NCI-H82 (cell line): Measurements from ENCODE around the gene PRR15L.
A peak's percentile ranks its signal among the peaks of the same experiment; 100 is the strongest.
"Not testable (repeated sequence)": the region's sequence is repeated elsewhere in the genome, so short reads cannot be mapped to it uniquely, and the experiment has no call there.

ENCODE experiments used
- DNase-seq: peaks from one replicate; lab custom pipeline; 2025; lab: John Stamatoyannopoulos, UW

PRR15L gene

GRCh38 chr17:47935468-47935867 is 22.2 kb downstream of the PRR15L start:
- DNase-seq = not testable (repeated sequence)

- DNase-seq = no peak
Measured at GRCh38 chr17:47934856-47935255, 22.8 kb downstream of the PRR15L start.

- DNase-seq = no peak
Measured at GRCh38 chr17:47931848-47932247, 25.8 kb downstream of the PRR15L start.

GRCh38 chr17:47929218-47930000 is 28.3 kb downstream of the PRR15L start:
- peak; percentile 80 for DNase-seq

GRCh38 chr17:47928415-47928814 is 29.3 kb downstream of the PRR15L start:
- DNase-seq = no peak

- no peak for DNase-seq
Measured at GRCh38 chr17:47927821-47928400, 29.8 kb downstream of the PRR15L start.

GRCh38 chr17:47925678-47925988 is 32.0 kb downstream of the PRR15L start:
- no peak for DNase-seq

GRCh38 chr17:47924785-47925677 is 32.7 kb downstream of the PRR15L start:
- no peak for DNase-seq

GRCh38 chr17:47919889-47920288 is 37.8 kb downstream of the PRR15L start:
- not testable (repeated sequence) for DNase-seq

GRCh38 chr17:47918991-47919390 is 38.7 kb downstream of the PRR15L start:
- DNase-seq = no peak

- no peak for DNase-seq
Measured at GRCh38 chr17:47918006-47918405, 39.7 kb downstream of the PRR15L start.

- no peak for DNase-seq
Measured at GRCh38 chr17:47917581-47917980, 40.1 kb downstream of the PRR15L start.

- no peak for DNase-seq
Measured at GRCh38 chr17:47916489-47917208, 41.0 kb downstream of the PRR15L start.

GRCh38 chr17:47915776-47916398 is 41.8 kb downstream of the PRR15L start:
- DNase-seq = no peak

GRCh38 chr17:47914306-47914948 is 43.3 kb downstream of the PRR15L start:
- DNase-seq = peak; percentile 38

- no peak for DNase-seq
Measured at GRCh38 chr17:47913050-47913449, 44.6 kb downstream of the PRR15L start.

GRCh38 chr17:47907932-47908562 is 49.6 kb downstream of the PRR15L start:
- no peak for DNase-seq

GRCh38 chr17:47906443-47906842 is 51.2 kb downstream of the PRR15L start:
- no peak for DNase-seq

GRCh38 chr17:47905221-47905733 is 52.4 kb downstream of the PRR15L start:
- DNase-seq = no peak

GRCh38 chr17:47902039-47902744 is 55.5 kb downstream of the PRR15L start:
- no peak for DNase-seq
